Lower lobe of right lung (tissue), 2 donors: ENCODE data around the gene NLGN4X. TPM values are rescaled to one million over a fixed set of nuclear protein-coding genes. Genes with fewer than 3 reads are reported as not detected.

Experiments
- ATAC-seq, 2 donors: fragments of 200-7000 bp; cut with Tn5 transposase; one replicate each; pipeline ENCODE4 v1.9.1; 2020 to 2022; ENCODE audit warnings: mild to moderate bottlenecking in 2 of 2, moderate library complexity in 2 of 2
- DNase-seq: peaks from one replicate; pipeline ENCODE4 v3.0.0-alpha.2; 2020
- H3K27ac ChIP-seq: fragments of 200-600 bp; one replicate; pipeline ENCODE4 v1.8.0; 2022
- H3K27me3 ChIP-seq: fragments of 200-600 bp; one replicate; pipeline ENCODE4 v1.8.0; 2022; ENCODE audit warnings: low read depth
- H3K36me3 ChIP-seq: fragments of 200-600 bp; one replicate; pipeline ENCODE4 v1.8.0; 2022; ENCODE audit warnings: mild to moderate bottlenecking
- H3K4me1 ChIP-seq: fragments of 200-600 bp; one replicate; pipeline ENCODE4 v1.8.0; 2022
- H3K4me3 ChIP-seq: fragments of 200-600 bp; one replicate; pipeline ENCODE4 v1.8.0; 2022; ENCODE audit warnings: mild to moderate bottlenecking
- H3K9me3 ChIP-seq: fragments of 200-600 bp; one replicate; pipeline ENCODE4 v1.8.0; 2022
- CTCF ChIP-seq: fragments of 200-600 bp; IDR thresholded peaks from one replicate; pipeline ENCODE4 v1.8.0; 2022; ENCODE audit warnings: antibody characterized with exemption, mild to moderate bottlenecking
- intact Hi-C: fragments of 100-400 bp; cut with DNase I; formaldehyde crosslinking; loops from one replicate; pipeline ENCODE4 v1.11.0; 2022
- total RNA-seq: library from RNA; stranded (reverse); fragmentation: NEBNext Ultra II Directional; extraction: Animal tissue kit (Norgen Biotek cat#: 25700); gene quantifications from one replicate; pipeline ENCODE4 v1.2.1, GENCODE V29; 2021
- donor health status: DM: no; HTN: yes; CAD: no; lungs with severe emphysema.

NLGN4X gene
- total RNA-seq, 1 donor from 2014 or later, result 4.8 TPM

DNA sequence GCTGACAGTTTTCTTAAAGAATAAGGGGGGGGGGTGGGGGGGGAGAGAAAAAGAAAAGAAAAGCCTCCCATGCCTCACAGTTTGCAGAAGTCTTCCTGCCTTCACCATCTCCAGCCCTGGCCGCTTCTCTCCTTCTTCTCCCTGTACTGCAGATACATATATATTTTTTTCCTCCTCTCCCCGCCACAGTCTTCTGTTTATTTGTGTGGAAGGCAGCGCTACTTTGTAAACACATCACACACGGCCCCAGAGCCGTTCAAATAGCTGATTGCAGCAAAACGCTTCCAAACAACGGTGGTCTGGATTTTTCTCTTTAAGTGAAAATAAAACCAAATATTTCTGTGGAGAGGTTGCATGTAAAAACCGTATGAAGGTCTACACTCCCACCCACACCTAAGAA, 732 bp downstream of the NLGN4X start:
- ATAC-seq, result no peak
- H3K4me3 ChIP-seq, result peak overlapping the region; percentile 46
- peaks cover 5% of the 10 kb centered on the region for H3K27me3 ChIP-seq
- no peak overlapping the region for H3K27ac ChIP-seq
- no peaks in the 10 kb centered on the region for H3K36me3 ChIP-seq
- no peaks in the 10 kb centered on the region for H3K4me1 ChIP-seq
- TF ChIP-seq CTCF, result no peak
- DNase-seq, result no peak
- intact Hi-C loops, result no loop called here
- H3K9me3 ChIP-seq, result no peaks in the 10 kb centered on the region

GRCh38 chrX:6227453-6227835, 1.2 kb downstream of the NLGN4X start:
- Histone ChIP-seq H3K4me3 (peak overlapping the region; percentile 46), H3K36me3 (no peaks in the 10 kb centered on the region), H3K4me1 (no peaks in the 10 kb centered on the region), H3K27ac (no peak overlapping the region), H3K27me3 (peaks cover 5% of the 10 kb centered on the region), H3K9me3 (no peaks in the 10 kb centered on the region)
- ATAC-seq, result no peak
- intact Hi-C loops, result no loop called here
- TF ChIP-seq CTCF, result no peak
- DNase-seq, result no peak

- no peaks in the 10 kb centered on the region for H3K4me1 ChIP-seq
- H3K27ac ChIP-seq, result no peak overlapping the region
- no peak for TF ChIP-seq CTCF
- intact Hi-C loops, result no loop called here
- peaks cover 5% of the 10 kb centered on the region for H3K27me3 ChIP-seq
- DNase-seq (no peak), ATAC-seq (peak in 1 of 2 donors; percentile 21)
- H3K36me3 ChIP-seq, result no peaks in the 10 kb centered on the region
- H3K9me3 ChIP-seq, result no peaks in the 10 kb centered on the region
- H3K4me3 ChIP-seq, result peak overlapping the region; percentile 46
Observed at GRCh38 chrX:6226596-6227452, 1.8 kb downstream of the NLGN4X start.

DNA sequence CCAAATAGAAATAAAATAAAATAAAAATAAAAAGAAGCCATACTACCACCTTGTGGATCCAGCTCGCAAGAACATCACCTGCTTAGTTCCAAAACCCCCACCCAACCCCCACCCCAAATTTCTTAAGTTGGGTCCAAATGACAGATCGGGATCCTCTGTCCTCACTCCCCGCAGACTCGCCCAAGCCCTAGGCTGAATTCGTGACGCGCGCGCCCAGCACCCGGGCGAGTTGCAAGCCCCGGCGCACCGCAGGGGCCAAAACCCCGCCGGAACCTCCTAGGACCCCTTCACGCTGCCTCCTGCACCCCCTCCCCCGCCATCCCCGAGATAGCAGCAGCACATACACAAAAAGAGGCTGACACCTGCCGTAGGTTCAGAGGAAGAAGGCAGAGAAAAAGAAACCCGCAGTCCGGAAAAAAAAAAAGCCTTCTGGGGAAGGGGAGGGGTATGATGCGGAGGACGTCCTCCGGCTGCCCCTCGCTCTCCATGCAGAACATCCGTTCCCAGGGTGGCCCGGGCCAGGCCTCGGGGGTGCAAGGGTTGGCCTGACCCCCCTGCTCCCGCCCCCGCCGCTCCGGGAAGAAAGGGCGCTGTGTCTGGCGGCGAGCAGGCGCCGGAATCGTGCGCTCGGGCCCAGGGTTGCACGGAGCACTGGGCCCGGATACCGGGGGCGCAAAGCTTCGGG, 2.6 kb downstream of the NLGN4X start:
- Histone ChIP-seq H3K4me1 (no peaks in the 10 kb centered on the region), H3K4me3 (peak overlapping the region; percentile 46), H3K9me3 (no peaks in the 10 kb centered on the region), H3K36me3 (no peaks in the 10 kb centered on the region), H3K27ac (no peak overlapping the region), H3K27me3 (peaks cover 5% of the 10 kb centered on the region)
- no peak for TF ChIP-seq CTCF
- intact Hi-C loops, result no loop called here
- ATAC-seq (peak in 1 of 2 donors; percentile 11), DNase-seq (no peak)

- Histone ChIP-seq H3K4me3 (no peak overlapping the region), H3K4me1 (no peaks in the 10 kb centered on the region), H3K27me3 (peaks cover 5% of the 10 kb centered on the region), H3K36me3 (no peaks in the 10 kb centered on the region), H3K27ac (no peak overlapping the region), H3K9me3 (no peaks in the 10 kb centered on the region)
- ATAC-seq (no peak), DNase-seq (no peak)
- intact Hi-C loops, result no loop called here
- no peak for TF ChIP-seq CTCF
Observed at GRCh38 chrX:6225288-6225910, 3.3 kb downstream of the NLGN4X start.
